HL-60 (cell line): ENCODE data around the gene SPATA2.

ENCODE experiments used
- DNase-seq, 2 experiments: peaks; one replicate each; pipeline ENCODE4 v3.0.0-alpha.2; 2010 to 2020; ENCODE audit warnings: low read depth in 1 of 2, low spot score in 1 of 2
- H3K27ac ChIP-seq: fragments of 250-450 bp; sonication (Bioruptor Pico); replicated peaks from 2 replicates; pipeline ENCODE4 v1.5.1; 2020; ENCODE audit warnings: mild to moderate bottlenecking, moderate library complexity
- H3K27me3 ChIP-seq: fragments of 250-450 bp; sonication (Bioruptor Pico); 2 replicates; pipeline ENCODE4 v1.5.1; 2021; ENCODE audit warnings: mild to moderate bottlenecking, moderate library complexity; ENCODE audit not compliant: insufficient read depth, poor library complexity, severe bottlenecking
- H3K4me3 ChIP-seq: replicated peaks from 2 replicates; pipeline ENCODE4 v1.5.1; 2011; ENCODE audit warnings: mild to moderate bottlenecking, control low read depth, low read length; ENCODE audit not compliant: insufficient read depth
- GABPA ChIP-seq: IDR thresholded peaks from 2 replicates; pipeline ENCODE4 v1.6.1; 2012; ENCODE audit warnings: low read depth
- POLR2AphosphoS5 ChIP-seq: IDR thresholded peaks from 2 replicates; pipeline ENCODE4 v1.6.1; 2012; ENCODE audit warnings: low read depth
- SPI1 ChIP-seq: IDR thresholded peaks from 2 replicates; pipeline ENCODE4 v1.6.1; 2012; ENCODE audit warnings: low read depth, mild to moderate bottlenecking, borderline replicate concordance
- TF ChIP-seq, protein P1 (sequence below): IDR thresholded peaks from 2 replicates; pipeline ENCODE4 v1.6.1; 2012; ENCODE audit warnings: low read depth; ENCODE audit not compliant: insufficient replicate concordance
- TF ChIP-seq, protein P2 (sequence below): IDR thresholded peaks from one replicate; pipeline ENCODE4 v1.5.1; 2011; ENCODE audit warnings: low read length, control low read depth, inconsistent platforms; ENCODE audit not compliant: insufficient read depth

Gene SPATA2

DNA sequence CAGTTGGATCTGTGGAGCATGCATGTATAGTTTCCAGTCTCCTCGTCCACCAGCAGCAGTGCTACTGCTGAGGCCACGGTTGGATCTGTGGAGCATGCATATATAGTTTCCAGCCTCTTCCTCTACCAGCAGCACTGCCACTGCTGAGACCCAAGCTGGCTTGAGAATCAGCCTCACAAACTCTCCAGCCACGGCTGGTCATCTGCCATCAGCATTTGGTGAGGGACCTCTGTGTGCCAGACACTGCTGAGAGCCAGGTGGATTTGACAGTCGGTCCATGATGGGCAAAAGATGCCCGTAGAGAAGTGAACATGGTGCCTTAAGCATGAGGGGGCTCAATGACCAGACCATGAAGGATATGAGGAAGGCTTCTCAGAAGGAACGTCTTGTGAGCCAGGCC, 56.3 kb downstream of the SPATA2 start:
- DNase-seq: no peak
- H3K4me3 ChIP-seq: no peak overlapping the region
- H3K27ac ChIP-seq: no peak overlapping the region
- no peaks in the 10 kb centered on the region for H3K27me3 ChIP-seq
- TF ChIP-seq POLR2AphosphoS5: no peak
- TF ChIP-seq, protein P1, sequence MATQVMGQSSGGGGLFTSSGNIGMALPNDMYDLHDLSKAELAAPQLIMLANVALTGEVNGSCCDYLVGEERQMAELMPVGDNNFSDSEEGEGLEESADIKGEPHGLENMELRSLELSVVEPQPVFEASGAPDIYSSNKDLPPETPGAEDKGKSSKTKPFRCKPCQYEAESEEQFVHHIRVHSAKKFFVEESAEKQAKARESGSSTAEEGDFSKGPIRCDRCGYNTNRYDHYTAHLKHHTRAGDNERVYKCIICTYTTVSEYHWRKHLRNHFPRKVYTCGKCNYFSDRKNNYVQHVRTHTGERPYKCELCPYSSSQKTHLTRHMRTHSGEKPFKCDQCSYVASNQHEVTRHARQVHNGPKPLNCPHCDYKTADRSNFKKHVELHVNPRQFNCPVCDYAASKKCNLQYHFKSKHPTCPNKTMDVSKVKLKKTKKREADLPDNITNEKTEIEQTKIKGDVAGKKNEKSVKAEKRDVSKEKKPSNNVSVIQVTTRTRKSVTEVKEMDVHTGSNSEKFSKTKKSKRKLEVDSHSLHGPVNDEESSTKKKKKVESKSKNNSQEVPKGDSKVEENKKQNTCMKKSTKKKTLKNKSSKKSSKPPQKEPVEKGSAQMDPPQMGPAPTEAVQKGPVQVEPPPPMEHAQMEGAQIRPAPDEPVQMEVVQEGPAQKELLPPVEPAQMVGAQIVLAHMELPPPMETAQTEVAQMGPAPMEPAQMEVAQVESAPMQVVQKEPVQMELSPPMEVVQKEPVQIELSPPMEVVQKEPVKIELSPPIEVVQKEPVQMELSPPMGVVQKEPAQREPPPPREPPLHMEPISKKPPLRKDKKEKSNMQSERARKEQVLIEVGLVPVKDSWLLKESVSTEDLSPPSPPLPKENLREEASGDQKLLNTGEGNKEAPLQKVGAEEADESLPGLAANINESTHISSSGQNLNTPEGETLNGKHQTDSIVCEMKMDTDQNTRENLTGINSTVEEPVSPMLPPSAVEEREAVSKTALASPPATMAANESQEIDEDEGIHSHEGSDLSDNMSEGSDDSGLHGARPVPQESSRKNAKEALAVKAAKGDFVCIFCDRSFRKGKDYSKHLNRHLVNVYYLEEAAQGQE: no peak
- no peak for TF ChIP-seq GABPA
- TF ChIP-seq, protein P2, sequence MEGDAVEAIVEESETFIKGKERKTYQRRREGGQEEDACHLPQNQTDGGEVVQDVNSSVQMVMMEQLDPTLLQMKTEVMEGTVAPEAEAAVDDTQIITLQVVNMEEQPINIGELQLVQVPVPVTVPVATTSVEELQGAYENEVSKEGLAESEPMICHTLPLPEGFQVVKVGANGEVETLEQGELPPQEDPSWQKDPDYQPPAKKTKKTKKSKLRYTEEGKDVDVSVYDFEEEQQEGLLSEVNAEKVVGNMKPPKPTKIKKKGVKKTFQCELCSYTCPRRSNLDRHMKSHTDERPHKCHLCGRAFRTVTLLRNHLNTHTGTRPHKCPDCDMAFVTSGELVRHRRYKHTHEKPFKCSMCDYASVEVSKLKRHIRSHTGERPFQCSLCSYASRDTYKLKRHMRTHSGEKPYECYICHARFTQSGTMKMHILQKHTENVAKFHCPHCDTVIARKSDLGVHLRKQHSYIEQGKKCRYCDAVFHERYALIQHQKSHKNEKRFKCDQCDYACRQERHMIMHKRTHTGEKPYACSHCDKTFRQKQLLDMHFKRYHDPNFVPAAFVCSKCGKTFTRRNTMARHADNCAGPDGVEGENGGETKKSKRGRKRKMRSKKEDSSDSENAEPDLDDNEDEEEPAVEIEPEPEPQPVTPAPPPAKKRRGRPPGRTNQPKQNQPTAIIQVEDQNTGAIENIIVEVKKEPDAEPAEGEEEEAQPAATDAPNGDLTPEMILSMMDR: no peak
- TF ChIP-seq SPI1: no peak

DNA sequence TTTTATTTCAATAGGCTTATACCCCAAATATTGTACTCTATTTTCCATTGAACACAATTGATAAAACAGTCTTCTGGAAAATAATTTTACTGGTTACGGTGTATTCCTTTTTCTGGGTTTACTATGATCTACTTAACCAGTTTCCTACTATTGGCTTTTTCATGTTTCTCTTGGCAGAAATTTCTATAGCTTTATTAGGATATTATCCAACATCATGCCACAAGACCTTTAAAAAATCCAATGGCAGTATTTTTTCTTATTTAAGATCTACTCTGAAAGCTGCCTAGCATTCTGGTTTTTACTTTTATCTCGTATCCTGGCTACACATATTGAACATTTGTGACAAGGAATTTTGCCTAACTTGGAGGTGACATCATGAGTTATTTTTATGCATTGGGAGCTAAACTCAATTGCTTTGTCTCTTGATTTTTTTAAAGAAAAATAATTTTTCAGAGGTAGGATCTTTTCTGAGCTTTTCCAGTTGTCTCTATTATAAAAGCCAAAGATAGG, 57.2 kb downstream of the SPATA2 start:
- Histone ChIP-seq H3K4me3 (no peak overlapping the region), H3K27me3 (no peaks in the 10 kb centered on the region), H3K27ac (no peak overlapping the region)
- DNase-seq: no peak
- TF ChIP-seq, protein P1: no peak
- no peak for TF ChIP-seq POLR2AphosphoS5
- no peak for TF ChIP-seq GABPA
- no peak for TF ChIP-seq SPI1
- TF ChIP-seq, protein P2: no peak

DNA sequence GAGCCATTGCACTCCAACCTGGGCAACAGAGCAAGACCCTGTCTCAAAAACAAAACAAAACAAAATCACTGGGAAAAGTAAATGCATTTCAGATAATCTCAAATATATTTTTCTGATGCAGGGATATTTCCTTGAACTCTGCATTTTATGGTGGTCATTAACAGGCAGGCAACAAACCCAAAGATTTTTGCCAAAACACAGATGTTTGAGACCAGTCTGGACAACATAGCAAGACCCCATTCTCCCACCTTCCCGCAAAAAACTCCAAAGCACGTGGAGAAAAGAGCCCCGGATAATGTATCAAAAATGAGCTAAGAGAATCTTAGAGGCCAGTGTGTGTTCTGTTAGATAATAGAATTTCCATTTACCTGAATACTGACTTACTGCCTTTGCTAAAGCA, 58.4 kb downstream of the SPATA2 start:
- Histone ChIP-seq H3K27me3 (no peaks in the 10 kb centered on the region), H3K27ac (no peak overlapping the region), H3K4me3 (no peak overlapping the region)
- TF ChIP-seq, protein P1: no peak
- TF ChIP-seq SPI1 (no peak), POLR2AphosphoS5 (no peak), GABPA (no peak)
- TF ChIP-seq, protein P2: no peak
- no peak for DNase-seq
